Hematopoietic multipotent progenitor cell treated with erythropoietin and hydrocortisone succinate and interleukin-3 and kit ligand, for 6 days (in vitro differentiated cells): ENCODE results near the gene G6PC1.
"Not testable (repeated sequence)": the region's sequence is repeated elsewhere in the genome, so short reads cannot be mapped to it uniquely, and the experiment has no call there.

ENCODE experiments used
- DNase-seq: peaks from one replicate; pipeline ENCODE4 v3.0.0-alpha.2; 2015

Gene G6PC1

GRCh38 chr17:42900460-42901331, at the start of gene G6PC1:
Gene G6PC1, plus strand, starts transcription at chr17:42900799. Its CDS starts 78 bp downstream, at chr17:42900877.
- DNase-seq, result no peak

- DNase-seq, result no peak
Observed at GRCh38 chr17:42850954-42851353, 49.6 kb upstream of the G6PC1 start, which contains the start of gene AOC3. Gene AOC3, plus strand, starts transcription at chr17:42851199. Its CDS starts 145 bp downstream, at chr17:42851344.

GRCh38 chr17:42851371-42852240, 49.0 kb upstream of the G6PC1 start:
- not testable (repeated sequence) for DNase-seq

GRCh38 chr17:42852351-42852750, 48.2 kb upstream of the G6PC1 start:
- no peak for DNase-seq

GRCh38 chr17:42853004-42853403, 47.6 kb upstream of the G6PC1 start:
- DNase-seq, result no peak

- DNase-seq, result no peak
Observed at GRCh38 chr17:42853597-42853967, 47.0 kb upstream of the G6PC1 start.

- DNase-seq, result no peak
Observed at GRCh38 chr17:42853968-42854790, 46.4 kb upstream of the G6PC1 start.

- DNase-seq, result no peak
Observed at GRCh38 chr17:42855048-42855596, 45.5 kb upstream of the G6PC1 start.

GRCh38 chr17:42856093-42856492, 44.5 kb upstream of the G6PC1 start:
- DNase-seq, result not testable (repeated sequence)

GRCh38 chr17:42856516-42856915, 44.1 kb upstream of the G6PC1 start:
- DNase-seq, result not testable (repeated sequence)

- DNase-seq, result no peak
Observed at GRCh38 chr17:42857389-42857788, 43.2 kb upstream of the G6PC1 start.

- no peak for DNase-seq
Observed at GRCh38 chr17:42865638-42866094, 34.9 kb upstream of the G6PC1 start.

- DNase-seq, result no peak
Observed at GRCh38 chr17:42866216-42866615, 34.4 kb upstream of the G6PC1 start.

GRCh38 chr17:42866631-42867575, 33.7 kb upstream of the G6PC1 start:
- DNase-seq, result no peak

GRCh38 chr17:42867694-42868261, 32.8 kb upstream of the G6PC1 start:
- DNase-seq, result not testable (repeated sequence)

GRCh38 chr17:42868338-42868737, 32.3 kb upstream of the G6PC1 start:
- DNase-seq, result no peak

- DNase-seq, result no peak
Observed at GRCh38 chr17:42871647-42872046, 29.0 kb upstream of the G6PC1 start.

GRCh38 chr17:42872251-42872965, 28.2 kb upstream of the G6PC1 start:
- no peak for DNase-seq

- no peak for DNase-seq
Observed at GRCh38 chr17:42873315-42873714, 27.3 kb upstream of the G6PC1 start.
